Osteocyte (in vitro differentiated cells): ENCODE measurements around the gene LUZP4. TPM values are rescaled to one million over a fixed set of nuclear protein-coding genes. Genes with fewer than 3 reads are reported as not detected.

Experiments used
- DNase-seq: peaks from one replicate; pipeline ENCODE4 v3.0.0; 2021; ENCODE audit warnings: mixed read lengths; ENCODE audit not compliant: unreplicated experiment; ENCODE audit errors: extremely low spot score
- H3K27ac Mint-ChIP-seq: one replicate; pipeline ENCODE4 v1.8.0; 2021; ENCODE audit warnings: mild to moderate bottlenecking, mixed read lengths; ENCODE audit not compliant: unreplicated experiment
- H3K27me3 Mint-ChIP-seq: one replicate; pipeline ENCODE4 v1.8.0; 2021; ENCODE audit warnings: mixed read lengths; ENCODE audit not compliant: unreplicated experiment
- H3K36me3 Mint-ChIP-seq: one replicate; pipeline ENCODE4 v1.8.0; 2021; ENCODE audit warnings: mixed read lengths; ENCODE audit not compliant: unreplicated experiment
- H3K4me1 Mint-ChIP-seq: one replicate; pipeline ENCODE4 v1.8.0; 2021; ENCODE audit warnings: mixed read lengths; ENCODE audit not compliant: unreplicated experiment
- H3K4me3 Mint-ChIP-seq: one replicate; pipeline ENCODE4 v1.8.0; 2021; ENCODE audit warnings: mild to moderate bottlenecking, moderate library complexity, mixed read lengths; ENCODE audit not compliant: unreplicated experiment
- H3K9me3 Mint-ChIP-seq: one replicate; pipeline ENCODE4 v1.8.0; 2021; ENCODE audit warnings: mixed read lengths; ENCODE audit not compliant: unreplicated experiment
- CTCF ChIP-seq: fragments of 200-600 bp; sonication (generic); IDR thresholded peaks from 2 replicates; pipeline ENCODE4 v1.5.0; 2021; ENCODE audit warnings: antibody characterized with exemption, mild to moderate bottlenecking, moderate library complexity
- total RNA-seq: library from RNA; stranded (reverse); gene quantifications from 2 replicates; pipeline ENCODE4 v1.2.1, GENCODE V29; 2021

Gene LUZP4
- total RNA-seq, 1 donor from 2014 or later = not detected

DNA sequence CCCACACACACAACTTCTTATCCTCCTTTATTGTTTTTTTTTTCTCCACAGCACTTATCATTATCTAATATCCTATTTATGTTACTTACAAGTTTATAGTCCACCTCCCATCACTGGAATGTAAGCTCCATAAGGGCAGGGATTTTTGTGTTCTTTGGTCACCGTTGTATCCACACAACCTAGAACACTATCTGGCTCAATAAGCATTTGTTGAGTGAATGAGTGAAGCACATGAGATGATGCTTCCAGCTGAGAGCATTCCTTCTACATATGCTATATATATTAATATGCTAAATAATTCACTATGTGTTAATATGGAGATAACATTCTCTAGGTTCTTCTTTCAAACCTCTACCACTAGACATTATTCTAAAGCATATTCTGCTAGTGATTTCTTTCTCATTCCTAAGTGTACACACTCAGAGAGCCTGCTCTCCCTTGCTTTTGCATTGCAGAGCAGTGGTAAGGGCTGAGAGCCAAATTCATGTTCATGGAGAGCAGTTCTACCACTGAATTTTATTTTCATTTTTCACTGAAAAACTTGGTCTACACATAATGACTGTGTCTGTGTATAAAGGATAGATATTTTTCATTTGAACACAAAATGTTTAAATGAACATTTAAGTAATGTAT lies 20.3 kb upstream of the LUZP4 start:
- Mint-ChIP-seq H3K4me1 (no peaks in the 10 kb centered on the region), H3K9me3 (no peaks in the 10 kb centered on the region), H3K27ac (no peak overlapping the region), H3K36me3 (no peaks in the 10 kb centered on the region), H3K27me3 (peaks cover 48% of the 10 kb centered on the region), H3K4me3 (no peak overlapping the region)
- DNase-seq = no peak
- TF ChIP-seq CTCF = no peak

DNA sequence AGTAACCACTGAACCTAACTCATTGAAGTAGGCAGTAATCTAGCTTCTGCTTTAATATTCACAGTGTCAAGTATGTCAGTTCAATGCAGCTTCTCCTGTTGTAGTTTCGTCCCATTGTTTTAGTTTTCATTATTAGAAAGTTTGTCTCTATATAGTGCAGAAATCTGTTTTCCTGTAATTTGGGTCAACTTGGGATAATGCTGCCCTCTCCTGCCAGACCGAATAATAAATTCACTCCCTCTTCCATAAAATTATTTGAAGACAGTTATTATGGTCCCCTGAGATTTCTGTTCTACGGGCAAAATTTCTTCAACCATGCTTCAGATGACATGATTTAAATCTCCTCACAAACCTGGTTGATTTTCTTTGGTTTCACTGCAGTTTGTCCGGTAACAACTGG lies 4.6 kb upstream of the LUZP4 start:
- Mint-ChIP-seq H3K4me3 (no peak overlapping the region), H3K9me3 (no peaks in the 10 kb centered on the region), H3K4me1 (no peaks in the 10 kb centered on the region), H3K27me3 (peaks cover 35% of the 10 kb centered on the region), H3K27ac (no peak overlapping the region), H3K36me3 (no peaks in the 10 kb centered on the region)
- no peak for DNase-seq
- TF ChIP-seq CTCF = peak; percentile 41

DNA sequence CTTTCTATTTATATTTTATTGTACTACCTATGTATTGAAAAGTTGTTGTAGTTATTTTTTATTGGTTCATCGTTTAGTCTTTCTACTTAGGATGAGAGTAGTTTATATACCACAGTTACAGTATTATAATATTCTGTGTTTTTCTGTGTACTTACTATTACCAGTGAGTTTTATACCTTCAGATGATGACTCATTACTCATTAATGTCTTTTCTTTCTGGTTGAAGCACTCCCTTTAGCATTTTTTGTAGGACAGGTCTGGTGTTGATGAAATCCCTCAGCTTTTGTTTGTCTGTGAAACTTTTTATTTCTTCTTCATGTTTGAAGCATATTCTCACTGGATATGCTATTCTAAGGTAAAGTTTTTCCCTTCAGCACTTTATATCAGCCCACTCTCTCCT lies 7.7 kb downstream of the LUZP4 start:
- peaks cover 39% of the 10 kb centered on the region for H3K27me3 Mint-ChIP-seq
- DNase-seq = no peak
- H3K9me3 Mint-ChIP-seq = no peaks in the 10 kb centered on the region
- no peak overlapping the region for H3K27ac Mint-ChIP-seq
- H3K4me3 Mint-ChIP-seq = no peak overlapping the region
- H3K36me3 Mint-ChIP-seq = no peaks in the 10 kb centered on the region
- no peaks in the 10 kb centered on the region for H3K4me1 Mint-ChIP-seq
- no peak for TF ChIP-seq CTCF

GRCh38 chrX:115311139-115311538 lies 21.6 kb downstream of the LUZP4 start:
- Mint-ChIP-seq H3K27ac (no peak overlapping the region), H3K4me1 (no peaks in the 10 kb centered on the region), H3K36me3 (no peaks in the 10 kb centered on the region), H3K9me3 (no peaks in the 10 kb centered on the region), H3K4me3 (no peak overlapping the region), H3K27me3 (peaks cover 19% of the 10 kb centered on the region)
- TF ChIP-seq CTCF = no peak
- no peak for DNase-seq

- Mint-ChIP-seq H3K27ac (no peak overlapping the region), H3K36me3 (no peaks in the 10 kb centered on the region), H3K9me3 (no peaks in the 10 kb centered on the region)
Observed at GRCh38 chrX:115311601-115312001, 22.1 kb downstream of the LUZP4 start.

More at GRCh38 chrX:115311601-115312001, 22.1 kb downstream of the LUZP4 start:
- no peak for TF ChIP-seq CTCF
- Mint-ChIP-seq H3K27me3 (peaks cover 16% of the 10 kb centered on the region), H3K4me3 (no peak overlapping the region), H3K4me1 (no peaks in the 10 kb centered on the region)
- no peak for DNase-seq
